Sigmoid colon (tissue), 4 donors: Measurements from ENCODE around the gene SCRN1.

Source experiments
- CTCF ChIP-seq, 4 experiments: fragments of 450-650 bp in 3 of 4; fragments of 200-600 bp in 1 of 4; IDR thresholded peaks; one replicate each; pipeline ENCODE4 v1.5.1; 2016 to 2019; ENCODE audit warnings: antibody characterized with exemption in 4 of 4, mild to moderate bottlenecking in 3 of 4, moderate library complexity in 2 of 4
- EP300 ChIP-seq, 4 donors: sonication (generic); formaldehyde crosslinking; IDR thresholded peaks; one replicate each; pipeline ENCODE4 v1.6.1; 2017; ENCODE audit warnings: antibody characterized with exemption in 4 of 4
- POLR2A ChIP-seq, 2 donors: fragments of 450-650 bp; IDR thresholded peaks; one replicate each; pipeline ENCODE4 v1.6.1; 2016; ENCODE audit warnings: antibody characterized with exemption in 2 of 2, mild to moderate bottlenecking in 2 of 2, moderate library complexity in 2 of 2
- POLR2AphosphoS5 ChIP-seq, 4 donors: sonication (generic); formaldehyde crosslinking; IDR thresholded peaks; one replicate each; pipeline ENCODE4 v1.6.1; 2017; ENCODE audit warnings: antibody characterized with exemption in 4 of 4

GRCh38 chr7:30032310-30033125 lies 42.9 kb upstream of the SCRN1 start:
- TF ChIP-seq CTCF (IDR thresholded peaks at IDR 0.05) (no peak), EP300 (IDR thresholded peaks at IDR 0.05) (no peak), POLR2A (IDR thresholded peaks at IDR 0.05) (no peak), POLR2AphosphoS5 (IDR thresholded peaks at IDR 0.05) (no peak)
